HL-60 (cell line): ENCODE data around the gene TUFM.

Source experiments
- DNase-seq, 2 experiments: peaks; one replicate each; pipeline ENCODE4 v3.0.0-alpha.2; 2010 to 2020; ENCODE audit warnings: low read depth in 1 of 2, low spot score in 1 of 2
- H3K27ac ChIP-seq: fragments of 250-450 bp; sonication (Bioruptor Pico); replicated peaks from 2 replicates; pipeline ENCODE4 v1.5.1; 2020; ENCODE audit warnings: mild to moderate bottlenecking, moderate library complexity
- H3K27me3 ChIP-seq: fragments of 250-450 bp; sonication (Bioruptor Pico); 2 replicates; pipeline ENCODE4 v1.5.1; 2021; ENCODE audit warnings: mild to moderate bottlenecking, moderate library complexity; ENCODE audit not compliant: insufficient read depth, poor library complexity, severe bottlenecking
- H3K4me3 ChIP-seq: replicated peaks from 2 replicates; pipeline ENCODE4 v1.5.1; 2011; ENCODE audit warnings: mild to moderate bottlenecking, control low read depth, low read length; ENCODE audit not compliant: insufficient read depth
- GABPA ChIP-seq: IDR thresholded peaks from 2 replicates; pipeline ENCODE4 v1.6.1; 2012; ENCODE audit warnings: low read depth
- POLR2AphosphoS5 ChIP-seq: IDR thresholded peaks from 2 replicates; pipeline ENCODE4 v1.6.1; 2012; ENCODE audit warnings: low read depth
- SPI1 ChIP-seq: IDR thresholded peaks from 2 replicates; pipeline ENCODE4 v1.6.1; 2012; ENCODE audit warnings: low read depth, mild to moderate bottlenecking, borderline replicate concordance
- TF ChIP-seq, protein P1 (sequence below): IDR thresholded peaks from 2 replicates; pipeline ENCODE4 v1.6.1; 2012; ENCODE audit warnings: low read depth; ENCODE audit not compliant: insufficient replicate concordance
- TF ChIP-seq, protein P2 (sequence below): IDR thresholded peaks from one replicate; pipeline ENCODE4 v1.5.1; 2011; ENCODE audit warnings: low read length, control low read depth, inconsistent platforms; ENCODE audit not compliant: insufficient read depth

TUFM gene

DNA sequence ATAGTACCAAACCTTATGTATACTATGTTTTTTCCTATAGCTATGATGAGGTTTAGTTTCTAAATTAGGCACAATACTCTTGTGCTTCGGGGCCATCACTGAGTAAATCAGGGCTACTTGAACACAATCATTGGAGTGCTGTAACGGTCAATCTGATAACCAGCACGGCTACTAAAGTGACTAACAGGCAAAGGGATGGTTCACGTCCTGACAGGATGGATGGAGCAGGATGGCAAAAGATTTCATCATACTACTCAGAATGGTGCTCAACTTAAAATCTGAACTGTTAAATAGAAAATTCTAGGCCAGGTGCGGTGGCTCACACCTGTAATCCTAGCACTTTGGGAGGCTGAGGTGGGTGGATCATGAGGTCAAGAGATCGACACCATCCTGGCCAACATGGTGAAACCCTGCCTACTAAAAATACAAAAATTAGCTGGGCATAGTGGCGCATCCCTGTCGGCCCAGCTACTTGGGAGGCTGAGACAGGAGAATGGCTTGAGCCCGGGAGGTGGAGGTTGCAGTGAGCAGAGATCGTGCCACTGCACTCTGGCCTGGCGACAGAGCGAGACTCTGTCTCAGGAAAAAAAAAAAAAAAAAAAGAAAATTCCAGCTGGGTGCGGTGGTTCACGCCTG is 7.0 kb downstream of the TUFM start:
- Histone ChIP-seq H3K27ac (no peak overlapping the region), H3K4me3 (no peak overlapping the region), H3K27me3 (no peaks in the 10 kb centered on the region)
- DNase-seq, result no peak
- TF ChIP-seq, protein P1, sequence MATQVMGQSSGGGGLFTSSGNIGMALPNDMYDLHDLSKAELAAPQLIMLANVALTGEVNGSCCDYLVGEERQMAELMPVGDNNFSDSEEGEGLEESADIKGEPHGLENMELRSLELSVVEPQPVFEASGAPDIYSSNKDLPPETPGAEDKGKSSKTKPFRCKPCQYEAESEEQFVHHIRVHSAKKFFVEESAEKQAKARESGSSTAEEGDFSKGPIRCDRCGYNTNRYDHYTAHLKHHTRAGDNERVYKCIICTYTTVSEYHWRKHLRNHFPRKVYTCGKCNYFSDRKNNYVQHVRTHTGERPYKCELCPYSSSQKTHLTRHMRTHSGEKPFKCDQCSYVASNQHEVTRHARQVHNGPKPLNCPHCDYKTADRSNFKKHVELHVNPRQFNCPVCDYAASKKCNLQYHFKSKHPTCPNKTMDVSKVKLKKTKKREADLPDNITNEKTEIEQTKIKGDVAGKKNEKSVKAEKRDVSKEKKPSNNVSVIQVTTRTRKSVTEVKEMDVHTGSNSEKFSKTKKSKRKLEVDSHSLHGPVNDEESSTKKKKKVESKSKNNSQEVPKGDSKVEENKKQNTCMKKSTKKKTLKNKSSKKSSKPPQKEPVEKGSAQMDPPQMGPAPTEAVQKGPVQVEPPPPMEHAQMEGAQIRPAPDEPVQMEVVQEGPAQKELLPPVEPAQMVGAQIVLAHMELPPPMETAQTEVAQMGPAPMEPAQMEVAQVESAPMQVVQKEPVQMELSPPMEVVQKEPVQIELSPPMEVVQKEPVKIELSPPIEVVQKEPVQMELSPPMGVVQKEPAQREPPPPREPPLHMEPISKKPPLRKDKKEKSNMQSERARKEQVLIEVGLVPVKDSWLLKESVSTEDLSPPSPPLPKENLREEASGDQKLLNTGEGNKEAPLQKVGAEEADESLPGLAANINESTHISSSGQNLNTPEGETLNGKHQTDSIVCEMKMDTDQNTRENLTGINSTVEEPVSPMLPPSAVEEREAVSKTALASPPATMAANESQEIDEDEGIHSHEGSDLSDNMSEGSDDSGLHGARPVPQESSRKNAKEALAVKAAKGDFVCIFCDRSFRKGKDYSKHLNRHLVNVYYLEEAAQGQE, result no peak
- TF ChIP-seq GABPA, result no peak
- no peak; the same call in 1 of the 2 replicates for TF ChIP-seq POLR2AphosphoS5
- TF ChIP-seq, protein P2, sequence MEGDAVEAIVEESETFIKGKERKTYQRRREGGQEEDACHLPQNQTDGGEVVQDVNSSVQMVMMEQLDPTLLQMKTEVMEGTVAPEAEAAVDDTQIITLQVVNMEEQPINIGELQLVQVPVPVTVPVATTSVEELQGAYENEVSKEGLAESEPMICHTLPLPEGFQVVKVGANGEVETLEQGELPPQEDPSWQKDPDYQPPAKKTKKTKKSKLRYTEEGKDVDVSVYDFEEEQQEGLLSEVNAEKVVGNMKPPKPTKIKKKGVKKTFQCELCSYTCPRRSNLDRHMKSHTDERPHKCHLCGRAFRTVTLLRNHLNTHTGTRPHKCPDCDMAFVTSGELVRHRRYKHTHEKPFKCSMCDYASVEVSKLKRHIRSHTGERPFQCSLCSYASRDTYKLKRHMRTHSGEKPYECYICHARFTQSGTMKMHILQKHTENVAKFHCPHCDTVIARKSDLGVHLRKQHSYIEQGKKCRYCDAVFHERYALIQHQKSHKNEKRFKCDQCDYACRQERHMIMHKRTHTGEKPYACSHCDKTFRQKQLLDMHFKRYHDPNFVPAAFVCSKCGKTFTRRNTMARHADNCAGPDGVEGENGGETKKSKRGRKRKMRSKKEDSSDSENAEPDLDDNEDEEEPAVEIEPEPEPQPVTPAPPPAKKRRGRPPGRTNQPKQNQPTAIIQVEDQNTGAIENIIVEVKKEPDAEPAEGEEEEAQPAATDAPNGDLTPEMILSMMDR, result no peak
- no peak for TF ChIP-seq SPI1

DNA sequence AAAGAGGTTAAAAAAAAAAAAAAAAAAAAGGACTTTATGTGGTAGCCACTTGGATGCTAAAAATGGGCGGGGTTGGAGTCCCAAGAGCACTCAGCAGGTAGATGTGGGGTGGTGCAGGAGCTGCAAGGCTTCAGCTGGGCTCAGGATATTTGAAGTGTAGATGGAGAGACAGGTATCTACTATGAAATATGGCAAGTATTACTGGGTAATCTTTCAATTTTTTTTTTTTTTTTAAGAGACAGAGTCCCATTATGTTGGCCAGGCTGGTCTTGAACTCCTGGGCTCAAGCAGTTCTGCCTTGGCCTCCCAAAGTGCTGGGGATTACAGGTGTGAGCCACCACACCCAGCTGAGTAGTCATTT is 7.6 kb downstream of the TUFM start:
- no peak for DNase-seq
- Histone ChIP-seq H3K27me3 (no peaks in the 10 kb centered on the region), H3K27ac (no peak overlapping the region), H3K4me3 (no peak overlapping the region)
- TF ChIP-seq, protein P2, result no peak
- TF ChIP-seq POLR2AphosphoS5 (no peak), GABPA (no peak), SPI1 (no peak)
- TF ChIP-seq, protein P1, result no peak

DNA sequence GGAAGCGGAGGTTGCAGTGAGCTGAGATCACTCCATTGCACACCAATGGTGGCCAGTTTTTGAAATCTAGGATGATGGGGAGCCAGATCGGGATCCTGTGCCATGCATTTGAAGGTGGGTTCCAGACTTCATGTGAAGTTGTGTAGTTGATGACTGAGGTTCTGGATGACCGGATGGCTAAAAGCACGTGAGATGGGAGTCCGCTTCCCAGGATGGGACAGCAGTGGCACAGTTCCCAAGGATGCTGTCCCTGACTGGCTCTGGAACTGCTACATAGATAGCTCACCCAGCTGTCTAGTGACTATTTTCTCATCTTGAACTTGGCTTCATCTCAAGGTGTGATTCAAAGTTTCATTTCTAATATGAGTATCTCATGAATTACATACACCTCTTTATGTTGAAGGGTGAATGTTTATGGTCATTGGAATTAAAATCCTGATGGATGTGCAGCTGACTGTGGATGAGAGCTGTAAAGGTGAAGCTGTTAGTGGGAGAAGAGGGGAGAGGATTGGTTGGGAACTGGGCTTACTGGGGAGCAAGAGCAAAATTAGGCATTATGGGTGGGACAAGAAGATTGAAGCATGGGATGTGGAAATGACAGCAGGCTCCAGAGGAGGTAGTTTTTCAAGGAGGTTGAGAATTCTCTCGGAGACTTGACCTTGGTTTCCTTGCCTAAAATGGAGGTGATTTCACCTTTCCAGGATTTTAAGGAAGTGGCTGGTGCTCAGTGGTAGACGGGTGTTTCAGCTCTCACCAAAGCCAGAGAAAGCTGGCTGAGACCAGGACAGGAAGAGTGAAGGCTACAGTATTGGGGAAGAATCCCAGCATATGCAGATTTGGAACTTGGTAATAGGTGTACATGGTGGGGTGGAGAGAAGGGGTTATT is 8.2 kb downstream of the TUFM start:
- Histone ChIP-seq H3K27me3 (no peaks in the 10 kb centered on the region), H3K27ac (no peak overlapping the region), H3K4me3 (no peak overlapping the region)
- DNase-seq, result no peak
- TF ChIP-seq GABPA (no peak), POLR2AphosphoS5 (peak; percentile 47; the same call in 1 of the 2 replicates), SPI1 (peak; percentile 54)
- TF ChIP-seq, protein P1, result no peak
